Gastrocnemius medialis (tissue), 4 donors: ENCODE data around the gene ISG15. TPM values are rescaled to one million over a fixed set of nuclear protein-coding genes. Genes with fewer than 3 reads are reported as not detected.

Experiments
- ATAC-seq, 2 donors: fragments of 150-250 bp; one replicate each; pipeline ENCODE4 v1.9.1; 2016
- DNase-seq, 2 donors: peaks; one replicate each; pipeline ENCODE4 v3.0.0-alpha.2; 2019
- H3K27ac ChIP-seq, 4 donors: fragments of 200-600 bp; sonication (generic); 1 replicate in 1 of 4; 2 replicates in 3 of 4; pipeline ENCODE4 v1.5.1; 2016 to 2018; ENCODE audit warnings: mild to moderate bottlenecking in 2 of 4, moderate library complexity in 1 of 4
- H3K27me3 ChIP-seq, 3 donors: fragments of 200-600 bp; sonication (generic) in 2 of 3; 1 replicate in 1 of 3; 2 replicates in 2 of 3; pipeline versions ENCODE4 v1.5.1 to v1.6.0; 2016 to 2019; ENCODE audit warnings: mild to moderate bottlenecking in 1 of 3, moderate library complexity in 1 of 3
- H3K36me3 ChIP-seq, 2 donors: fragments of 200-600 bp; sonication (generic) in 1 of 2; one replicate each; pipeline ENCODE4 v1.5.1; 2017 to 2018
- H3K4me1 ChIP-seq, 2 donors: fragments of 200-600 bp; sonication (generic) in 1 of 2; one replicate each; pipeline ENCODE4 v1.5.1; 2016 to 2017; ENCODE audit warnings: mild to moderate bottlenecking in 2 of 2
- H3K4me3 ChIP-seq, 4 donors: fragments of 200-600 bp; sonication (generic) in 3 of 4; 1 replicate in 1 of 4; 2 replicates in 3 of 4; pipeline ENCODE4 v1.5.1; 2016 to 2019; ENCODE audit warnings: mild to moderate bottlenecking in 2 of 4
- H3K9me3 ChIP-seq, 3 donors: fragments of 200-600 bp; sonication (generic) in 2 of 3; 1 replicate in 1 of 3; 2 replicates in 2 of 3; pipeline ENCODE4 v1.5.1; 2016 to 2019
- POLR2A ChIP-seq, 2 donors: fragments of 450-650 bp; IDR thresholded peaks; one replicate each; pipeline ENCODE4 v1.6.1; 2017; ENCODE audit warnings: antibody characterized with exemption in 2 of 2, mild to moderate bottlenecking in 2 of 2, moderate library complexity in 2 of 2
- in situ Hi-C, 4 donors: fragments of 200-750 bp; cut with MboI; loops; one replicate each; pipeline versions ENCODE4 v1.15.0 to v1.8.0; 2017; ENCODE audit warnings: low sequenced_read_pairs in 4 of 4
- intact Hi-C: fragments of 100-400 bp; cut with DNase I; formaldehyde crosslinking; loops from one replicate; pipeline ENCODE4 v1.15.1; 2023; ENCODE audit warnings: low total_unique reads
- total RNA-seq, 4 donors: library from RNA; depleted of rRNA; stranded (reverse); fragments of >200 nt; gene quantifications; one replicate each; pipeline versions ENCODE4 v1.1.0 to v1.2.3, GENCODE V29; 2016
- TF ChIP-seq, protein P1 (sequence below), 5 experiments: fragments of 450-650 bp in 3 of 5; fragments of 200-600 bp in 2 of 5; sonication (generic) in 2 of 5; IDR thresholded peaks in 4 of 5; conservative IDR thresholded peaks in 1 of 5; 1 replicate in 4 of 5; 2 replicates in 1 of 5; pipeline ENCODE4 v1.5.1; 2016 to 2019; ENCODE audit warnings: antibody characterized with exemption in 5 of 5, mild to moderate bottlenecking in 3 of 5, moderate library complexity in 3 of 5

The ISG15 gene
- total RNA-seq, 4 donors from 2014 or later = 4.3 to 37.6 (median 10.2) TPM

DNA sequence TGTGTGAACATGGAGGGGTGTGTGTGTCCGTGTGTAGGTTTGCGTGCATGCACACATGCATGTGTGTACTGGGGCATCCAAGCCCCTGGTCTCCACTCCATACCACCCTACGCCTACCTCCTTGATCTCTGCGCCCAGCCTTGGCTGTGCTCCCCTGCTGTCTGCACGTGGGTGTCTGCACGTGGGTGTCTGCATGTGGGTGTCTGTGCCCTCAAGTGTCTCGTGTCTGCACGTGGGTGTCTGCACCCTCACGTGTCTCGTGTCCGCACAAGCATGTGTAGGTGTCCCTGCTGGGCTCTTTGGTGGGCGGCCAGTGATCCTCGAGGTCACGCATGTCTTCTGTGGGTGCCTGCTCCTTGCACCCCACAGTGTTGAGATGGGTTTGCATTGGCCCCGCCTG lies 39.7 kb downstream of the ISG15 start:
- ATAC-seq = no peak
- intact Hi-C loops = no loop called here

DNA sequence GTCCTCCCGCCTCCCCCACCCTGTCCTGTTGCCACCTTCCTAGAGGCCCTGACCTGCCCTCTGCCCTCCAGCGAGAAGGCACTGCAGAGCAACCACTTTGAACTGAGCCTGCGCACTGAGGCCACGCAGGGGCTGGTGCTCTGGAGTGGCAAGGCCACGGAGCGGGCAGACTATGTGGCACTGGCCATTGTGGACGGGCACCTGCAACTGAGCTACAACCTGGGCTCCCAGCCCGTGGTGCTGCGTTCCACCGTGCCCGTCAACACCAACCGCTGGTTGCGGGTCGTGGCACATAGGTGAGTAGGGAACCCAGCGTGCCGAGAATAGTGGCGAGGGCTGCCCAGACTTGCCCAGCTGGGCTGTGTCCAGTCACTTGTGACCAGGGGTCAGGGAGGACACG lies 40.4 kb downstream of the ISG15 start:
- H3K36me3 ChIP-seq = no peaks in the 10 kb centered on the region
- peaks cover under 1 to 2% of the 10 kb centered on the region in 2 donors for H3K4me1 ChIP-seq
- no peak overlapping the region for H3K4me3 ChIP-seq
- no peak for ATAC-seq
- DNase-seq = no peak
- intact Hi-C loops = no loop called here
- TF ChIP-seq, protein P1, sequence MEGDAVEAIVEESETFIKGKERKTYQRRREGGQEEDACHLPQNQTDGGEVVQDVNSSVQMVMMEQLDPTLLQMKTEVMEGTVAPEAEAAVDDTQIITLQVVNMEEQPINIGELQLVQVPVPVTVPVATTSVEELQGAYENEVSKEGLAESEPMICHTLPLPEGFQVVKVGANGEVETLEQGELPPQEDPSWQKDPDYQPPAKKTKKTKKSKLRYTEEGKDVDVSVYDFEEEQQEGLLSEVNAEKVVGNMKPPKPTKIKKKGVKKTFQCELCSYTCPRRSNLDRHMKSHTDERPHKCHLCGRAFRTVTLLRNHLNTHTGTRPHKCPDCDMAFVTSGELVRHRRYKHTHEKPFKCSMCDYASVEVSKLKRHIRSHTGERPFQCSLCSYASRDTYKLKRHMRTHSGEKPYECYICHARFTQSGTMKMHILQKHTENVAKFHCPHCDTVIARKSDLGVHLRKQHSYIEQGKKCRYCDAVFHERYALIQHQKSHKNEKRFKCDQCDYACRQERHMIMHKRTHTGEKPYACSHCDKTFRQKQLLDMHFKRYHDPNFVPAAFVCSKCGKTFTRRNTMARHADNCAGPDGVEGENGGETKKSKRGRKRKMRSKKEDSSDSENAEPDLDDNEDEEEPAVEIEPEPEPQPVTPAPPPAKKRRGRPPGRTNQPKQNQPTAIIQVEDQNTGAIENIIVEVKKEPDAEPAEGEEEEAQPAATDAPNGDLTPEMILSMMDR (IDR thresholded peaks at IDR 0.05 in 4 of 5, conservative IDR thresholded peaks at IDR 0.05 in 1 of 5) = no peak
- TF ChIP-seq POLR2A (IDR thresholded peaks at IDR 0.05) = no peak
- no peak overlapping the region for H3K27ac ChIP-seq
- H3K27me3 ChIP-seq = peaks cover 8 to 10% (median 8%) of the 10 kb centered on the region in 3 donors
- H3K9me3 ChIP-seq = no peaks in the 10 kb centered on the region
- in situ Hi-C loops = no loop called here

More for the DNA sequence above, 39.7 kb downstream of the ISG15 start:
- H3K27me3 ChIP-seq = peaks cover 1 to 3% (median 1%) of the 10 kb centered on the region in 3 donors
- H3K9me3 ChIP-seq = no peaks in the 10 kb centered on the region
- in situ Hi-C loops = no loop called here
- no peak overlapping the region for H3K4me3 ChIP-seq
- TF ChIP-seq POLR2A (IDR thresholded peaks at IDR 0.05) = no peak
- TF ChIP-seq, protein P1 (IDR thresholded peaks at IDR 0.05 in 4 of 5, conservative IDR thresholded peaks at IDR 0.05 in 1 of 5) = no peak
- no peak overlapping the region for H3K27ac ChIP-seq
- H3K4me1 ChIP-seq = no peaks in the 10 kb centered on the region
- no peak for DNase-seq
- H3K36me3 ChIP-seq = no peaks in the 10 kb centered on the region

DNA sequence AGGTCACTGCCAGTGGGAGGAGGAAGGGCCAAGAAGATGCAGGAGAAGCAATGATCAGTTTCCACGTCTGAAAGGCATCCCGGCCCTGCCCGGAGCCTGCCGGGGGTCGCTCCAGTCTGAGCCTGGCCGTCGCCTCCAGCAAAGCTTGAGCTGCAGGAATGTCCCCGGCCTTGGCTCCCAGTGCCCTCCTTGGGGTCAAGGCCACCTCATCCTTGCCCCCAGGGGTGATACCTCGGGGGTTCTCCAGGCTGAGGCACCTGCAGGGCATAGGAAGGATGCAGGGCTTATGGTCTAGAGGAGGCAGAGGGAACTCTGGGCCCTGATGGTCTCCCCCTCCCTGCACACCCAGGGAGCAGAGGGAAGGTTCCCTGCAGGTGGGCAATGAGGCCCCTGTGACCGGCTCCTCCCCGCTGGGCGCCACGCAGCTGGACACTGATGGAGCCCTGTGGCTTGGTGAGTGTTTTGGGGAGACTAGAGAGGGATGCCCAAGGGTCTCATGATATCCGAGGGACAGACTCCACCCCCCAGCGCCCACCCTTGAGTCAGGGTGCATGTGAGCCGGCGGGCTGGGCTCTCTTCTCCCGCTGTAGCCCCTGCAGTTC lies 40.9 kb downstream of the ISG15 start:
- Histone ChIP-seq H3K9me3 (no peaks in the 10 kb centered on the region), H3K4me1 (peaks cover 3 to 7% of the 10 kb centered on the region in 2 donors), H3K36me3 (no peaks in the 10 kb centered on the region), H3K27ac (no peak overlapping the region), H3K27me3 (peaks cover 12 to 13% (median 12%) of the 10 kb centered on the region in 3 donors), H3K4me3 (no peak overlapping the region)
- in situ Hi-C loops = no loop called here
- ATAC-seq = no peak
- intact Hi-C loops = no loop called here
- TF ChIP-seq, protein P1 (IDR thresholded peaks at IDR 0.05 in 4 of 5, conservative IDR thresholded peaks at IDR 0.05 in 1 of 5) = no peak
- TF ChIP-seq POLR2A (IDR thresholded peaks at IDR 0.05) = no peak
- DNase-seq = no peak

DNA sequence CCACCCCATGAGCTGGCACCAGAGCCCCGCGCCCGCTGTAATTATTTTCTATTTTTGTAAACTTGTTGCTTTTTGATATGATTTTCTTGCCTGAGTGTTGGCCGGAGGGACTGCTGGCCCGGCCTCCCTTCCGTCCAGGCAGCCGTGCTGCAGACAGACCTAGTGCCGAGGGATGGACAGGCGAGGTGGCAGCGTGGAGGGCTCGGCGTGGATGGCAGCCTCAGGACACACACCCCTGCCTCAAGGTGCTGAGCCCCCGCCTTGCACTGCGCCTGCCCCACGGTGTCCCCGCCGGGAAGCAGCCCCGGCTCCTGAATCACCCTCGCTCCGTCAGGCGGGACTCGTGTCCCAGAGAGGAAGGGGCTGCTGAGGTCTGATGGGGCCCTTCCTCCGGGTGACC lies 41.7 kb downstream of the ISG15 start:
- no peaks in the 10 kb centered on the region for H3K9me3 ChIP-seq
- DNase-seq = no peak
- no peak overlapping the region for H3K4me3 ChIP-seq
- intact Hi-C loops (no loop called here), in situ Hi-C loops (no loop called here)
- ATAC-seq = no peak
- H3K36me3 ChIP-seq = no peaks in the 10 kb centered on the region
- TF ChIP-seq, protein P1 (IDR thresholded peaks at IDR 0.05 in 4 of 5, conservative IDR thresholded peaks at IDR 0.05 in 1 of 5) = no peak
- TF ChIP-seq POLR2A (IDR thresholded peaks at IDR 0.05) = no peak
- H3K27ac ChIP-seq = no peak overlapping the region
- peaks cover 7 to 12% of the 10 kb centered on the region in 2 donors for H3K4me1 ChIP-seq
- peaks cover 15 to 17% (median 16%) of the 10 kb centered on the region in 3 donors for H3K27me3 ChIP-seq
